ENCODE data around the gene LPA. TPM values are rescaled to one million over a fixed set of nuclear protein-coding genes. Genes with fewer than 3 reads are reported as not detected.
"Not testable (repeated sequence)": the region's sequence is repeated elsewhere in the genome, so short reads cannot be mapped to it uniquely, and the experiment has no call there.

LPA gene, protein sequence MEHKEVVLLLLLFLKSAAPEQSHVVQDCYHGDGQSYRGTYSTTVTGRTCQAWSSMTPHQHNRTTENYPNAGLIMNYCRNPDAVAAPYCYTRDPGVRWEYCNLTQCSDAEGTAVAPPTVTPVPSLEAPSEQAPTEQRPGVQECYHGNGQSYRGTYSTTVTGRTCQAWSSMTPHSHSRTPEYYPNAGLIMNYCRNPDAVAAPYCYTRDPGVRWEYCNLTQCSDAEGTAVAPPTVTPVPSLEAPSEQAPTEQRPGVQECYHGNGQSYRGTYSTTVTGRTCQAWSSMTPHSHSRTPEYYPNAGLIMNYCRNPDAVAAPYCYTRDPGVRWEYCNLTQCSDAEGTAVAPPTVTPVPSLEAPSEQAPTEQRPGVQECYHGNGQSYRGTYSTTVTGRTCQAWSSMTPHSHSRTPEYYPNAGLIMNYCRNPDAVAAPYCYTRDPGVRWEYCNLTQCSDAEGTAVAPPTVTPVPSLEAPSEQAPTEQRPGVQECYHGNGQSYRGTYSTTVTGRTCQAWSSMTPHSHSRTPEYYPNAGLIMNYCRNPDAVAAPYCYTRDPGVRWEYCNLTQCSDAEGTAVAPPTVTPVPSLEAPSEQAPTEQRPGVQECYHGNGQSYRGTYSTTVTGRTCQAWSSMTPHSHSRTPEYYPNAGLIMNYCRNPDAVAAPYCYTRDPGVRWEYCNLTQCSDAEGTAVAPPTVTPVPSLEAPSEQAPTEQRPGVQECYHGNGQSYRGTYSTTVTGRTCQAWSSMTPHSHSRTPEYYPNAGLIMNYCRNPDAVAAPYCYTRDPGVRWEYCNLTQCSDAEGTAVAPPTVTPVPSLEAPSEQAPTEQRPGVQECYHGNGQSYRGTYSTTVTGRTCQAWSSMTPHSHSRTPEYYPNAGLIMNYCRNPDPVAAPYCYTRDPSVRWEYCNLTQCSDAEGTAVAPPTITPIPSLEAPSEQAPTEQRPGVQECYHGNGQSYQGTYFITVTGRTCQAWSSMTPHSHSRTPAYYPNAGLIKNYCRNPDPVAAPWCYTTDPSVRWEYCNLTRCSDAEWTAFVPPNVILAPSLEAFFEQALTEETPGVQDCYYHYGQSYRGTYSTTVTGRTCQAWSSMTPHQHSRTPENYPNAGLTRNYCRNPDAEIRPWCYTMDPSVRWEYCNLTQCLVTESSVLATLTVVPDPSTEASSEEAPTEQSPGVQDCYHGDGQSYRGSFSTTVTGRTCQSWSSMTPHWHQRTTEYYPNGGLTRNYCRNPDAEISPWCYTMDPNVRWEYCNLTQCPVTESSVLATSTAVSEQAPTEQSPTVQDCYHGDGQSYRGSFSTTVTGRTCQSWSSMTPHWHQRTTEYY (N-terminal part only)
- not detected for total RNA-seq
- polyA plus RNA-seq (ENCODE audit: insufficient read depth in 1 of 8, insufficient read length in 8 of 8, low replicate concordance in 1 of 8): under 1 TPM in 4 of 8 donors, not detected in 4; 0.06 to 0.10 (median 0.08) TPM
- long read RNA-seq, donor 1: 0 reads
- long read RNA-seq, donor 2: 0 reads
- long read RNA-seq, donor 3: 0 reads
- long read RNA-seq, donor 4: 0 reads
- long read RNA-seq, donor 5: 0 reads
- long read RNA-seq, donor 6: 0 reads
- long read RNA-seq, donor 7: 0 reads
- long read RNA-seq, donor 8: 0 reads
- long read RNA-seq, donor 9: 0 reads
- long read RNA-seq, donor 10: 0 reads
- long read RNA-seq, donor 11: 0 reads

DNA sequence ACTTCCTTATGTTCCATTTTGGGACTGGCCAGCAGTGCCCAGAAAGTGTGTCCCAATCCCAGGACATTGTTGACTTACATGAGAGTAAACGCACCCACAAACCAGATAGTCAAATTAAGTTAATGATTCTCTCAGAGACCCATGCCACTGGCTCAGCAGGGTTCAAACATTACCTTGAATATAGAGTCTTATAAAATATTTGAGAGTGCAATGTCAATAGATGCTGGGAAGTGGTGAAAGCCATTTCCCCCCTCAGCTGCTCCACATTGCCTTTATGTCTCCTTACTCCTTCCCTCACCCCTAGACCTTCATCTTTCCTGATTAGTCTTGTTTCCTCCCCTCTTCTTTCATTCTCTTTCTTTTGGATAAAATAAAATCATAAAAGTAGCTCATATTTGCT is at the start of gene LPA:
LPA (minus strand) TSS at position 78 of the 400 bp plus-strand sequence; CDS start at position 17, 61 bp downstream.
- not testable (repeated sequence) for H3K27me3 ChIP-seq (ENCODE audit: control insufficient read depth, insufficient read depth, low read length); DNase-seq; H3K4me3 ChIP-seq (ENCODE audit: low read length); H3K9me3 ChIP-seq (replicated peaks; ENCODE audit: control insufficient read depth, low read depth, low read length); H3K36me3 ChIP-seq (ENCODE audit: control insufficient read depth, insufficient read depth, low read length); H3K27ac ChIP-seq (ENCODE audit: low read length); H3K4me1 ChIP-seq (ENCODE audit: control insufficient read depth, insufficient read depth, low read length)
- WGBS (ENCODE audit: insufficient coverage): no CpG with 5 or more reads among the region's 1 CpG

DNA sequence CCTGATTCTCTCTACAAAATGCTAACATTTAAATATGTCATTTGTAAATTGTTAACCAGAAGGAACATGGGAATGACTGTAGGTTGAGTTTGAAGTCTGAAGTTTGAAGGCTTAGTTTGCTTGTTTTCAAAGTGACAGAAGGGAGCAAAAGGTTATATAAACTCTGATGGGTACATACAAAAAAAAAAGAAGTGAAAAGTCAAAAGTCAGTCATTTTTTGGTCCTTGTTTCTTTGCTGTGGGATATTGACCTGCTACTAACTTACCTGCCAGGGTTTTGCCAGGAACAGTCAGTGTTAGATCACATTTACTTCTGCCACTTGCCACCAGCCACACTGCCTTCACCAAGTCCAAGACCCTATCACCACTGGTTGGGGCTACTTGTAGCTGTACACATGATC is 44.9 kb upstream of the LPA start:
- not testable (repeated sequence) for H3K36me3 ChIP-seq (ENCODE audit: control insufficient read depth, insufficient read depth, low read length); H3K27ac ChIP-seq (ENCODE audit: low read length); H3K4me1 ChIP-seq (ENCODE audit: control insufficient read depth, insufficient read depth, low read length); H3K4me3 ChIP-seq (ENCODE audit: low read length); H3K27me3 ChIP-seq (ENCODE audit: control insufficient read depth, insufficient read depth, low read length); DNase-seq; H3K9me3 ChIP-seq (replicated peaks; ENCODE audit: control insufficient read depth, low read depth, low read length)

DNA sequence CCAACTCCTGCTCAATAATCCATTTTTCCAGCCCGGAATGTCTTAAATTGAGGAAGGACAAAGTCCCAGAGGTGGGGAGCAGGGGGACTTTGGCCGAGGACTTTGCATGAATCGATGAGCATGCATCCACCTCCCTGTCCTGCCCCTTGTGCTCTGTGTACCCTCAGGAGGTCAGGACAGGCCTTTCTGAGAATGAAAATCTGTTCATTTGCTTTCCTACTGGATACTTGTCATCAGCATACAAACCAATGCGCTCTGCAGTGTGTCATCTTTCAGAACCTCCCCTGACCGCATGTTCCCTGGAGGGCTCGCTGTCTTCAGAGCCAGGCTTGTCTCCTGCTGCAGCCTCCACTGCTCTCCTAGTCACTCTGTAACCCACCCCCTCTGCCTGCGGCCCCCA is 40.6 kb upstream of the LPA start:
- H3K9me3 ChIP-seq (replicated peaks; ENCODE audit: control insufficient read depth, low read depth, low read length); H3K36me3 ChIP-seq (ENCODE audit: control insufficient read depth, insufficient read depth, low read length); H3K27me3 ChIP-seq (ENCODE audit: control insufficient read depth, insufficient read depth, low read length); H3K27ac ChIP-seq (ENCODE audit: low read length); H3K4me1 ChIP-seq (ENCODE audit: control insufficient read depth, insufficient read depth, low read length); H3K4me3 ChIP-seq (ENCODE audit: low read length); DNase-seq: not testable (repeated sequence)
- 91% methylated on average over 6 of the region's 7 CpGs for WGBS (ENCODE audit: insufficient coverage)

DNA sequence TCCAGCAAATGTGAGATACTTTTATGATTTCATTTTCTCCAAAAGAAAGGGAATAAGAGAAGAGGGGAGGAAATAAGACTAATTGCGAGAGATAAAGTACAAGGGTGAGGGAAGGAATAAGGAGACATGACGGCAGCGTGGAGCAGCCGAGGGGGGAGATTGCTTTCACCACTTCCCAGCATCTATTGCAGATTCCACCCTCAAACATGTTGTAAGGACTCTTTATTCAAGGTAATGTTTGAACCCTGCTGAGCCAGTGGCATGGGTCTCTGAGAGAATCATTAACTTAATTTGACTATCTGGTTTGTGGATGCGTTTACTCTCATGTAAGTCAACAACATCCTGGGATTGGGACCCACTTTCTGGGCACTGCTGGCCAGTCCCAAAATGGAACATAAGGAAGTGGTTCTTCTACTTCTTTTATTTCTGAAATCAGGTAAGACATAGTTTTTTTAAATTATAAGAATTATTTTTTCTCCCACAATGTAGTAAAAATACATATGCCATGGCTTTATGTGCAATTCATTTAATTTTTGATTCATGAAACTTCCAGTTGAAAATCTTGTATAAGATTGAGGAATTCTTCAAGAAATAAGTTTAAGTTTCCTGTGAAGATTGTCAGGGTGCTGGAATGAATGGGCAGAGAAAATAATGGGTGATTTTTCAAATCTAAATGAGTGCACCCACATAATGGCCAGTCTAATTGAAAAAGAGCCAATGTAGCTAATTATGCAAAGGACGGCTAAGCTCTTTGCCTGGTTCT is 38.0 kb upstream of the LPA start, which contains the start of gene PLG:
PLG (plus strand) TSS at position 327 of the 763 bp plus-strand sequence; CDS start at position 388, 61 bp downstream.
- H3K27me3 ChIP-seq (ENCODE audit: control insufficient read depth, insufficient read depth, low read length); H3K4me3 ChIP-seq (ENCODE audit: low read length); H3K36me3 ChIP-seq (ENCODE audit: control insufficient read depth, insufficient read depth, low read length); DNase-seq; H3K4me1 ChIP-seq (ENCODE audit: control insufficient read depth, insufficient read depth, low read length); H3K9me3 ChIP-seq (replicated peaks; ENCODE audit: control insufficient read depth, low read depth, low read length); H3K27ac ChIP-seq (ENCODE audit: low read length): not testable (repeated sequence)
- WGBS (ENCODE audit: insufficient coverage): no CpG with 5 or more reads among the region's 6 CpGs

DNA sequence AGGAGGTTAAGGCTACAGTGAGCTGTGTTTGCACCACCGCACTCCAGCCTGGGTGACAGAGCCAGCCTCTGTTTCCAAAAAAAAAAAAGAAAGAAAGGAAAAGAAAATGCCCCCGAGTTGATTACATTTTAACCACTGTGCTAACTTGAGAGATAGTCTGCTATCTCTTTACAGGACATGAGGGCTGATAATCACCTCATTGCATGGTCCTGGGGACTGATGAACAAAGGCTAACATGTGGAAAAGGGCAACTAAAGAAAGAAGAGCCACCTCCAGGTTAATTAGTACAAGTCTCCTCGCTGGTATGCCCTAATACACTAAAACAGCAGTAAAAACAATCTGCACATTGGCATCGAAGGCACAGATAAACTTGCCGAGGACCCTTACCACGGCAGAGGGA is 33.8 kb upstream of the LPA start:
- Histone ChIP-seq H3K27me3 (ENCODE audit: control insufficient read depth, insufficient read depth, low read length) (no peaks in the 10 kb centered on the region), H3K4me1 (ENCODE audit: control insufficient read depth, insufficient read depth, low read length) (no peaks in the 10 kb centered on the region), H3K36me3 (ENCODE audit: control insufficient read depth, insufficient read depth, low read length) (no peaks in the 10 kb centered on the region), H3K27ac (ENCODE audit: low read length) (no peak overlapping the region), H3K9me3 (replicated peaks; ENCODE audit: control insufficient read depth, low read depth, low read length) (no peaks in the 10 kb centered on the region), H3K4me3 (ENCODE audit: low read length) (no peak overlapping the region)
- no peak for DNase-seq
- 79% methylated on average over 2 of the region's 6 CpGs for WGBS (ENCODE audit: insufficient coverage)

DNA sequence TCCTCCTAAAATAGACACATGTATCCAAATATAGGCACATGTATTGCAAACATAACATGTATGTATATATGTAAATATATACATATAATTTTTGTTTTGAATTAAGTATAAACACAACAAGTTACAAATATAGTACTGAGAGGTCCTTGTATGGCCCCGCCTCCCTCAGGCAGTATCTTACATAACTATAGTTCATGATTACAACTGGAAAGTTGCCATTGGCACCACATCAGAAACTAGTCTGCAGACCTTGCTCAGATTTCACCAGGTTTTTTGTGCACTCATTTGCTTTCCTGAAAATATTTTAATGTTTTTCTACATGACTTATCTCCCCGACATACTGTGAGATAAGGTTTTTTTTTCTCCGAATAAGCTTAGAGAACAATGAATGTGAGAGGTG is 32.8 kb upstream of the LPA start:
- not testable (repeated sequence) for H3K27ac ChIP-seq (ENCODE audit: low read length); H3K9me3 ChIP-seq (replicated peaks; ENCODE audit: control insufficient read depth, low read depth, low read length); H3K36me3 ChIP-seq (ENCODE audit: control insufficient read depth, insufficient read depth, low read length); H3K27me3 ChIP-seq (ENCODE audit: control insufficient read depth, insufficient read depth, low read length); DNase-seq; H3K4me1 ChIP-seq (ENCODE audit: control insufficient read depth, insufficient read depth, low read length); H3K4me3 ChIP-seq (ENCODE audit: low read length)
- WGBS (ENCODE audit: insufficient coverage): no CpG with 5 or more reads among the region's 3 CpGs

DNA sequence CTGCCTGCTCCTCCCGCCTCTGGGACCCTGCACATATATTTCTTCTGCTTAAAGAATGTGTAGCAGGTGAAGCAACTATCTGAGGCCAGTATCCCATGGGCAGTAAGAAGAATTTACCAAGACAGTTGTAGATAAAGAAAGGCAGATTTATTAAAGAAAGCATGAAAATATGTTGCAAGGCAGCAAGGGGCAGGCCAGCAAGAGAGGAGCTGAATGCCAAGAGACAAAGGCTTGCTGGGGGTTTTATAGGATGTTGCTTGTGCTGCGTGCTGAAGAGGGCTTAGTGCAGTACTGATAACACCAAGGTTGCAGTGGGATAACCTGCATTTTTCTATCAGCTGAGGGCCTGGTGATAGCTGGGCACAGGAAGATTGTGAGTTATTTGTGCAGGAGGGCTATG is 31.5 kb upstream of the LPA start:
- H3K4me3 ChIP-seq (ENCODE audit: low read length); H3K4me1 ChIP-seq (ENCODE audit: control insufficient read depth, insufficient read depth, low read length); H3K27ac ChIP-seq (ENCODE audit: low read length); H3K36me3 ChIP-seq (ENCODE audit: control insufficient read depth, insufficient read depth, low read length); DNase-seq; H3K9me3 ChIP-seq (replicated peaks; ENCODE audit: control insufficient read depth, low read depth, low read length); H3K27me3 ChIP-seq (ENCODE audit: control insufficient read depth, insufficient read depth, low read length): not testable (repeated sequence)
- WGBS (ENCODE audit: insufficient coverage): 88% methylated on average over 1 of the region's 2 CpGs

DNA sequence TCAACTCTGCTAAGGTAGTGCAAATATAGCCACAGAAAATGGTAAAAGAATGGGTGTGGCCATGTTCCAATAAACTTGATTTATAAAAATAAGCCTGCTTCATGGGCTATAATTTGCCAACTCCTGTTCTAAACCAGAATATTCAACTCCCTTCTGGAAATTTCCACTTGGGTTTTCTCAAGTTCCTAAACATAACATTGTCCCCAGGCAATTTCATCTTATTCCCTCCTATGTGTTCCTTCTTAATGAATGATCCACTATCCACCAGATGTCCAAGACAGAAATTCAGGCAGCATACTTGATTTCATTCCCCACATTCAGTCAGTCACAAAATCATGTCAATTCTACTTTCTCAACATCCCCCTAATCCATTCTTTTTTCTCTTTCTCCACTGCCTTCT is 30.9 kb upstream of the LPA start:
- not testable (repeated sequence) for H3K27me3 ChIP-seq (ENCODE audit: control insufficient read depth, insufficient read depth, low read length); H3K4me3 ChIP-seq (ENCODE audit: low read length); H3K4me1 ChIP-seq (ENCODE audit: control insufficient read depth, insufficient read depth, low read length); H3K27ac ChIP-seq (ENCODE audit: low read length); H3K36me3 ChIP-seq (ENCODE audit: control insufficient read depth, insufficient read depth, low read length); DNase-seq; H3K9me3 ChIP-seq (replicated peaks; ENCODE audit: control insufficient read depth, low read depth, low read length)

DNA sequence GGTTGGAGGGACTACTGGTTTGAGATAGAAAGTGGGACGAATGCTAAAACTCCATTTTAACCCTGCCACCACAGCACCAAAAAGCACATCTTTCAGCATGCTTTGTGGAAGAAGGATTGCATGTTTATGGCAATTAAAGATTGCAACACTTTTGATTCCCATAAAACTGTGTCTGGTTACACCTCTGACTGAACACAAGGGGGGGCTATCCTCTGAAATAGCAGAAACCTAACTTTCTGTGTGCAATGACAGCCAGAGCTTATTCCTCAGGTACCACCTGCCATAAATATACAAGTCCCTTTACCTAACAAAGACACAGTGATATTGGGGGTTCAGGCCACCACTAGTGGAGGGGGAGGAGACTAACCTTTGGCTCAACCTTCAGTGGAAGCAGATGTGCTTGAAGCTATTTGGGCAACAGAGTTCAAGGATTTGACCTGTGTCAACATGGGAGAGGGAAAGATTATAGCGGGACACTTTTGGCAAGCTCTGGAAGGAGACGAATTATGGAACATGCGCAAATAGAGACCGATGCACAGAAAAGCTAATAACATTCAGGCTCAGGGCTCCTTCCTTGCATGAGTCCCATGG is 28.4 kb upstream of the LPA start:
- H3K4me1 ChIP-seq (ENCODE audit: control insufficient read depth, insufficient read depth, low read length): no peaks in the 10 kb centered on the region
- WGBS (ENCODE audit: insufficient coverage): 94% methylated on average over 4 of the region's 5 CpGs
- no peak overlapping the region for H3K4me3 ChIP-seq (ENCODE audit: low read length)
- no peaks in the 10 kb centered on the region for H3K27me3 ChIP-seq (ENCODE audit: control insufficient read depth, insufficient read depth, low read length)
- no peak for DNase-seq
- H3K9me3 ChIP-seq (replicated peaks; ENCODE audit: control insufficient read depth, low read depth, low read length): no peaks in the 10 kb centered on the region
- H3K27ac ChIP-seq (ENCODE audit: low read length): no peak overlapping the region
- no peaks in the 10 kb centered on the region for H3K36me3 ChIP-seq (ENCODE audit: control insufficient read depth, insufficient read depth, low read length)

Measured in muscle of leg (tissue), 16 donors.